ES-I3 (cell line): ENCODE results near the gene TTC7B.

Experiments
- H3K36me3 ChIP-seq: 2 replicates; pipeline ENCODE4 v1.6.1; 2013; ENCODE audit warnings: mild to moderate bottlenecking, low read length, control low read depth, moderate library complexity; ENCODE audit not compliant: insufficient read depth
- H3K4me1 ChIP-seq: 2 replicates; pipeline ENCODE4 v1.6.1; 2013; ENCODE audit warnings: mild to moderate bottlenecking, control low read depth, low read length; ENCODE audit not compliant: insufficient read depth
- H3K9ac ChIP-seq: 2 replicates; pipeline ENCODE4 v1.6.1; 2013; ENCODE audit warnings: low read depth, mild to moderate bottlenecking, low read length, moderate library complexity
- H3K9me3 ChIP-seq: 2 replicates; pipeline ENCODE4 v1.6.1; 2013; ENCODE audit warnings: mild to moderate bottlenecking, low read length, moderate library complexity; ENCODE audit not compliant: control insufficient read depth, insufficient read depth

Gene TTC7B

GRCh38 chr14:90554341-90554740 lies 261.9 kb downstream of the TTC7B start:
- Histone ChIP-seq H3K9me3 (no peaks in the 10 kb centered on the region), H3K9ac (no peak overlapping the region), H3K4me1 (peaks cover 16% of the 10 kb centered on the region), H3K36me3 (no peaks in the 10 kb centered on the region; the same call in 1 of the 2 replicates)

- Histone ChIP-seq H3K9ac (no peak overlapping the region), H3K9me3 (no peaks in the 10 kb centered on the region), H3K36me3 (no peaks in the 10 kb centered on the region; the same call in 1 of the 2 replicates), H3K4me1 (peaks cover 16% of the 10 kb centered on the region)
These were observed 262.3 kb downstream of the TTC7B start for GRCh38 chr14:90553921-90554336.

- H3K4me1 ChIP-seq, result peaks cover 16% of the 10 kb centered on the region
- H3K9ac ChIP-seq, result no peak overlapping the region
- no peaks in the 10 kb centered on the region for H3K9me3 ChIP-seq
- H3K36me3 ChIP-seq, result no peaks in the 10 kb centered on the region; the same call in 1 of the 2 replicates
These were observed 262.8 kb downstream of the TTC7B start for GRCh38 chr14:90553298-90553920.

GRCh38 chr14:90552465-90553297 lies 263.5 kb downstream of the TTC7B start:
- Histone ChIP-seq H3K4me1 (peaks cover 16% of the 10 kb centered on the region), H3K9ac (no peak overlapping the region), H3K36me3 (no peaks in the 10 kb centered on the region; the same call in 1 of the 2 replicates), H3K9me3 (no peaks in the 10 kb centered on the region)

- Histone ChIP-seq H3K9me3 (no peaks in the 10 kb centered on the region), H3K9ac (no peak overlapping the region), H3K4me1 (peaks cover 16% of the 10 kb centered on the region), H3K36me3 (no peaks in the 10 kb centered on the region; the same call in 1 of the 2 replicates)
These were observed 264.3 kb downstream of the TTC7B start for GRCh38 chr14:90551733-90552464.

- Histone ChIP-seq H3K9ac (no peak overlapping the region), H3K36me3 (no peaks in the 10 kb centered on the region; the same call in 1 of the 2 replicates), H3K4me1 (peaks cover 13% of the 10 kb centered on the region), H3K9me3 (no peaks in the 10 kb centered on the region)
These were observed 265.0 kb downstream of the TTC7B start for GRCh38 chr14:90551070-90551704.

GRCh38 chr14:90549794-90550641 lies 266.2 kb downstream of the TTC7B start:
- no peaks in the 10 kb centered on the region for H3K9me3 ChIP-seq
- H3K9ac ChIP-seq, result no peak overlapping the region
- H3K4me1 ChIP-seq, result 0 out of 2 replicates have a peak, but pooled peaks cover 5% of the 10 kb centered on the region
- no peaks in the 10 kb centered on the region; the same call in 1 of the 2 replicates for H3K36me3 ChIP-seq

- H3K4me1 ChIP-seq, result 0 out of 2 replicates have a peak, but pooled peaks cover 5% of the 10 kb centered on the region
- no peaks in the 10 kb centered on the region for H3K9me3 ChIP-seq
- H3K36me3 ChIP-seq, result no peaks in the 10 kb centered on the region; the same call in 1 of the 2 replicates
- no peak overlapping the region for H3K9ac ChIP-seq
These were observed 267.8 kb downstream of the TTC7B start for GRCh38 chr14:90548455-90548854.

- Histone ChIP-seq H3K9me3 (no peaks in the 10 kb centered on the region), H3K36me3 (no peaks in the 10 kb centered on the region; the same call in 1 of the 2 replicates)
These were observed 268.3 kb downstream of the TTC7B start for GRCh38 chr14:90547968-90548367.

GRCh38 chr14:90547250-90547649 lies 269.0 kb downstream of the TTC7B start:
- 0 out of 2 replicates have a peak, but pooled peaks cover 5% of the 10 kb centered on the region for H3K4me1 ChIP-seq
- no peaks in the 10 kb centered on the region; the same call in 1 of the 2 replicates for H3K36me3 ChIP-seq
- no peaks in the 10 kb centered on the region for H3K9me3 ChIP-seq

More at GRCh38 chr14:90547968-90548367, 268.3 kb downstream of the TTC7B start:
- Histone ChIP-seq H3K4me1 (0 out of 2 replicates have a peak, but pooled peaks cover 5% of the 10 kb centered on the region), H3K9ac (no peak overlapping the region)

GRCh38 chr14:90546767-90547166 lies 269.5 kb downstream of the TTC7B start:
- 0 out of 2 replicates have a peak, but pooled peaks cover 5% of the 10 kb centered on the region for H3K4me1 ChIP-seq
- H3K9ac ChIP-seq, result no peak overlapping the region
- no peaks in the 10 kb centered on the region for H3K9me3 ChIP-seq
- no peaks in the 10 kb centered on the region; the same call in 1 of the 2 replicates for H3K36me3 ChIP-seq

More at GRCh38 chr14:90547250-90547649, 269.0 kb downstream of the TTC7B start:
- no peak overlapping the region for H3K9ac ChIP-seq

- H3K36me3 ChIP-seq, result no peaks in the 10 kb centered on the region; the same call in 1 of the 2 replicates
- H3K4me1 ChIP-seq, result 0 out of 2 replicates have a peak, but pooled peaks cover 5% of the 10 kb centered on the region
- no peak overlapping the region for H3K9ac ChIP-seq
These were observed 270.1 kb downstream of the TTC7B start for GRCh38 chr14:90545966-90546751.

More at GRCh38 chr14:90545966-90546751, 270.1 kb downstream of the TTC7B start:
- H3K9me3 ChIP-seq, result no peaks in the 10 kb centered on the region
